ENCODE data around the gene CBX8. TPM values are rescaled to one million over a fixed set of nuclear protein-coding genes. Genes with fewer than 3 reads are reported as not detected.

Gene CBX8
- total and polyA plus RNA-seq, 2 of the 13 experiments (the other 11 are each of a cell fraction or from before 2014, with no cell fraction given): 0.34 to 12.6 TPM

DNA sequence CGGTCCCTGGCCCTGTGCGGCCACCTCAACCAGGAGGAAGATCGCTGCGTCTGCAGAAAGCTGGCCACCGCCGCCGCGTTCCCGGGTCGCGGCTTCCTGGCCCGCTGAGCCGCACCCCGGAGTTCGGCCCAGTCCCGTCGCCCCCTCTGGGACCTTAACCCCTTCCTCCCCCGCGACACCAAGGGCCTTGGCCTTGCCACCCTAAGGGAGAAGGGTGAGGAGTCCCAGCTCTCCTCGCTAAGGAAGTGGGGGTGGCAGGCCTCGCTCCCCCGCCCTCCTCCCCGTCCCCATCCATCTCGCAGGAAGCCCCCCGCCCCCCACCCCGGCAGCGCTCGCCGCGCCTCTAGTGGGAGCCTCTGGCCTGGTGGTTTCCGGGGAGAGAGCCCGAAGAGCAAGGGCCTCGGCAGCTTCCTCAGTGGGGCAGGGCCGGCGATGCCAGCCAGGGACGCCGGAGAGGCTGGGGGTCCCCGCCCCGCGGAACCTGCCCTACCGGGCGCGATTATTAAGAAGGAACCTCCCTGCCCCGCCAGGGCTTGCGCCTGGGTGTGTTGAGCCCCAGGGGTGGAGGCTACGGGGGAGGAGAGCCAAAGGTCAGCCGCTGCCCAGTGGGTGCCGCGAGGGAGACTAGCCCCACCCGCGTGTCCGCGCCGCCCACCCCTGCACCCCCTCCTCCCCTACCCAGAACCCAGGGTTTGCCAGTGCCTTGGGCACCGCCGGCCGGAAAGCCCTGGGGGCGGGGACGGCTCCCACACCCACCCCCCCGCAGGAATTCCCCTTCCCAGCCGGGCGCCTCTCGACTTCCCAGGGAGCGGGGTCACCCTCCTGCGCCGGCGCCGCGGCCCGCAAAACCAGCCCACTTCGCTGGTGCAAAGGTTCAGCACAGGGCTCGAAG lies 35.6 kb upstream of the CBX8 start (continued):
- TF ChIP-seq, protein P1, sequence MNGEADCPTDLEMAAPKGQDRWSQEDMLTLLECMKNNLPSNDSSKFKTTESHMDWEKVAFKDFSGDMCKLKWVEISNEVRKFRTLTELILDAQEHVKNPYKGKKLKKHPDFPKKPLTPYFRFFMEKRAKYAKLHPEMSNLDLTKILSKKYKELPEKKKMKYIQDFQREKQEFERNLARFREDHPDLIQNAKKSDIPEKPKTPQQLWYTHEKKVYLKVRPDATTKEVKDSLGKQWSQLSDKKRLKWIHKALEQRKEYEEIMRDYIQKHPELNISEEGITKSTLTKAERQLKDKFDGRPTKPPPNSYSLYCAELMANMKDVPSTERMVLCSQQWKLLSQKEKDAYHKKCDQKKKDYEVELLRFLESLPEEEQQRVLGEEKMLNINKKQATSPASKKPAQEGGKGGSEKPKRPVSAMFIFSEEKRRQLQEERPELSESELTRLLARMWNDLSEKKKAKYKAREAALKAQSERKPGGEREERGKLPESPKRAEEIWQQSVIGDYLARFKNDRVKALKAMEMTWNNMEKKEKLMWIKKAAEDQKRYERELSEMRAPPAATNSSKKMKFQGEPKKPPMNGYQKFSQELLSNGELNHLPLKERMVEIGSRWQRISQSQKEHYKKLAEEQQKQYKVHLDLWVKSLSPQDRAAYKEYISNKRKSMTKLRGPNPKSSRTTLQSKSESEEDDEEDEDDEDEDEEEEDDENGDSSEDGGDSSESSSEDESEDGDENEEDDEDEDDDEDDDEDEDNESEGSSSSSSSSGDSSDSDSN (CRISPR knock-in tag; IDR thresholded peaks at IDR 0.05): peak; percentile 15; the same call in 1 of the 2 replicates
- TF ChIP-seq BRCA1 (CRISPR knock-in tag; IDR thresholded peaks at IDR 0.05) (peak; percentile 81; the same call in 1 of the 2 replicates), TOE1 (CRISPR knock-in tag; IDR thresholded peaks at IDR 0.05) (no peak), MED1 (CRISPR knock-in tag; IDR thresholded peaks at IDR 0.05) (peak; percentile 74), ZNF746 (CRISPR knock-in tag; IDR thresholded peaks at IDR 0.05) (peak; percentile 1), ZSCAN22 (CRISPR knock-in tag; IDR thresholded peaks at IDR 0.05) (no peak), ZFP62 (CRISPR knock-in tag; IDR thresholded peaks at IDR 0.05) (no peak), ESRRA (CRISPR knock-in tag; IDR thresholded peaks at IDR 0.05; ENCODE audit: low read depth) (peak; percentile 46; the same call in 1 of the 2 replicates), JDP2 (CRISPR knock-in tag; IDR thresholded peaks at IDR 0.05; ENCODE audit: borderline replicate concordance) (no peak; the same call in 1 of the 2 replicates), SPEN (CRISPR knock-in tag; IDR thresholded peaks at IDR 0.05; ENCODE audit: low read depth) (peak; percentile 75; the same call in 1 of the 2 replicates), JARID2 (CRISPR knock-in tag; IDR thresholded peaks at IDR 0.05; ENCODE audit: insufficient replicate concordance) (no peak), ZNF143 (CRISPR knock-in tag; IDR thresholded peaks at IDR 0.05) (no peak)
- TF ChIP-seq, protein P2, sequence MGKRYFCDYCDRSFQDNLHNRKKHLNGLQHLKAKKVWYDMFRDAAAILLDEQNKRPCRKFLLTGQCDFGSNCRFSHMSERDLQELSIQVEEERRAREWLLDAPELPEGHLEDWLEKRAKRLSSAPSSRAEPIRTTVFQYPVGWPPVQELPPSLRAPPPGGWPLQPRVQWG (CRISPR knock-in tag; IDR thresholded peaks at IDR 0.05; ENCODE audit: borderline replicate concordance, low read depth): no peak
- TF ChIP-seq, protein P3, sequence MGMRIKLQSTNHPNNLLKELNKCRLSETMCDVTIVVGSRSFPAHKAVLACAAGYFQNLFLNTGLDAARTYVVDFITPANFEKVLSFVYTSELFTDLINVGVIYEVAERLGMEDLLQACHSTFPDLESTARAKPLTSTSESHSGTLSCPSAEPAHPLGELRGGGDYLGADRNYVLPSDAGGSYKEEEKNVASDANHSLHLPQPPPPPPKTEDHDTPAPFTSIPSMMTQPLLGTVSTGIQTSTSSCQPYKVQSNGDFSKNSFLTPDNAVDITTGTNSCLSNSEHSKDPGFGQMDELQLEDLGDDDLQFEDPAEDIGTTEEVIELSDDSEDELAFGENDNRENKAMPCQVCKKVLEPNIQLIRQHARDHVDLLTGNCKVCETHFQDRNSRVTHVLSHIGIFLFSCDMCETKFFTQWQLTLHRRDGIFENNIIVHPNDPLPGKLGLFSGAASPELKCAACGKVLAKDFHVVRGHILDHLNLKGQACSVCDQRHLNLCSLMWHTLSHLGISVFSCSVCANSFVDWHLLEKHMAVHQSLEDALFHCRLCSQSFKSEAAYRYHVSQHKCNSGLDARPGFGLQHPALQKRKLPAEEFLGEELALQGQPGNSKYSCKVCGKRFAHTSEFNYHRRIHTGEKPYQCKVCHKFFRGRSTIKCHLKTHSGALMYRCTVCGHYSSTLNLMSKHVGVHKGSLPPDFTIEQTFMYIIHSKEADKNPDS (CRISPR knock-in tag; IDR thresholded peaks at IDR 0.05): no peak
- TF ChIP-seq, protein P4, sequence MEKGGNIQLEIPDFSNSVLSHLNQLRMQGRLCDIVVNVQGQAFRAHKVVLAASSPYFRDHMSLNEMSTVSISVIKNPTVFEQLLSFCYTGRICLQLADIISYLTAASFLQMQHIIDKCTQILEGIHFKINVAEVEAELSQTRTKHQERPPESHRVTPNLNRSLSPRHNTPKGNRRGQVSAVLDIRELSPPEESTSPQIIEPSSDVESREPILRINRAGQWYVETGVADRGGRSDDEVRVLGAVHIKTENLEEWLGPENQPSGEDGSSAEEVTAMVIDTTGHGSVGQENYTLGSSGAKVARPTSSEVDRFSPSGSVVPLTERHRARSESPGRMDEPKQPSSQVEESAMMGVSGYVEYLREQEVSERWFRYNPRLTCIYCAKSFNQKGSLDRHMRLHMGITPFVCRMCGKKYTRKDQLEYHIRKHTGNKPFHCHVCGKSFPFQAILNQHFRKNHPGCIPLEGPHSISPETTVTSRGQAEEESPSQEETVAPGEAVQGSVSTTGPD (CRISPR knock-in tag; IDR thresholded peaks at IDR 0.05): no peak
- TF ChIP-seq, protein P5, sequence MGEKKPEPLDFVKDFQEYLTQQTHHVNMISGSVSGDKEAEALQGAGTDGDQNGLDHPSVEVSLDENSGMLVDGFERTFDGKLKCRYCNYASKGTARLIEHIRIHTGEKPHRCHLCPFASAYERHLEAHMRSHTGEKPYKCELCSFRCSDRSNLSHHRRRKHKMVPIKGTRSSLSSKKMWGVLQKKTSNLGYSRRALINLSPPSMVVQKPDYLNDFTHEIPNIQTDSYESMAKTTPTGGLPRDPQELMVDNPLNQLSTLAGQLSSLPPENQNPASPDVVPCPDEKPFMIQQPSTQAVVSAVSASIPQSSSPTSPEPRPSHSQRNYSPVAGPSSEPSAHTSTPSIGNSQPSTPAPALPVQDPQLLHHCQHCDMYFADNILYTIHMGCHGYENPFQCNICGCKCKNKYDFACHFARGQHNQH (CRISPR knock-in tag; IDR thresholded peaks at IDR 0.05): peak; percentile 71
- TF ChIP-seq, protein P6, sequence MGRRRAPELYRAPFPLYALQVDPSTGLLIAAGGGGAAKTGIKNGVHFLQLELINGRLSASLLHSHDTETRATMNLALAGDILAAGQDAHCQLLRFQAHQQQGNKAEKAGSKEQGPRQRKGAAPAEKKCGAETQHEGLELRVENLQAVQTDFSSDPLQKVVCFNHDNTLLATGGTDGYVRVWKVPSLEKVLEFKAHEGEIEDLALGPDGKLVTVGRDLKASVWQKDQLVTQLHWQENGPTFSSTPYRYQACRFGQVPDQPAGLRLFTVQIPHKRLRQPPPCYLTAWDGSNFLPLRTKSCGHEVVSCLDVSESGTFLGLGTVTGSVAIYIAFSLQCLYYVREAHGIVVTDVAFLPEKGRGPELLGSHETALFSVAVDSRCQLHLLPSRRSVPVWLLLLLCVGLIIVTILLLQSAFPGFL (CRISPR knock-in tag; IDR thresholded peaks at IDR 0.05): no peak
- TF ChIP-seq, protein P7, sequence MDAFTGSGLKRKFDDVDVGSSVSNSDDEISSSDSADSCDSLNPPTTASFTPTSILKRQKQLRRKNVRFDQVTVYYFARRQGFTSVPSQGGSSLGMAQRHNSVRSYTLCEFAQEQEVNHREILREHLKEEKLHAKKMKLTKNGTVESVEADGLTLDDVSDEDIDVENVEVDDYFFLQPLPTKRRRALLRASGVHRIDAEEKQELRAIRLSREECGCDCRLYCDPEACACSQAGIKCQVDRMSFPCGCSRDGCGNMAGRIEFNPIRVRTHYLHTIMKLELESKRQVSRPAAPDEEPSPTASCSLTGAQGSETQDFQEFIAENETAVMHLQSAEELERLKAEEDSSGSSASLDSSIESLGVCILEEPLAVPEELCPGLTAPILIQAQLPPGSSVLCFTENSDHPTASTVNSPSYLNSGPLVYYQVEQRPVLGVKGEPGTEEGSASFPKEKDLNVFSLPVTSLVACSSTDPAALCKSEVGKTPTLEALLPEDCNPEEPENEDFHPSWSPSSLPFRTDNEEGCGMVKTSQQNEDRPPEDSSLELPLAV (CRISPR knock-in tag; conservative IDR thresholded peaks at IDR 0.05; ENCODE audit: low read depth): no peak

Measured in HepG2 (cell line).